Tibial nerve (tissue), 4 donors: ENCODE data around the gene SEMA3F. TPM values are rescaled to one million over a fixed set of nuclear protein-coding genes. Genes with fewer than 3 reads are reported as not detected.

Experiments
- DNase-seq, 2 donors: peaks; one replicate each; pipeline ENCODE4 v3.0.0-alpha.2; 2019; ENCODE audit warnings: low spot score in 2 of 2
- H3K27ac ChIP-seq, 4 donors: fragments of 200-600 bp; sonication (generic) in 3 of 4; one replicate each; pipeline ENCODE4 v1.5.1; 2017 to 2019; ENCODE audit warnings: mild to moderate bottlenecking in 1 of 4
- H3K27me3 ChIP-seq, 2 donors: fragments of 200-600 bp; sonication (generic) in 1 of 2; one replicate each; pipeline versions ENCODE4 v1.5.1 to v1.6.0; 2017 to 2019
- H3K36me3 ChIP-seq, 3 donors: fragments of 200-600 bp; sonication (generic); one replicate each; pipeline ENCODE4 v1.5.1; 2018 to 2019
- H3K4me1 ChIP-seq, 4 donors: fragments of 200-600 bp; sonication (generic) in 3 of 4; one replicate each; pipeline ENCODE4 v1.5.1; 2017 to 2019
- H3K4me3 ChIP-seq, 4 donors: fragments of 200-600 bp; sonication (generic) in 3 of 4; one replicate each; pipeline ENCODE4 v1.5.1; 2017 to 2019; ENCODE audit warnings: mild to moderate bottlenecking in 1 of 4, moderate library complexity in 1 of 4
- H3K9me3 ChIP-seq, 4 donors: fragments of 200-600 bp; sonication (generic) in 3 of 4; one replicate each; pipeline ENCODE4 v1.5.1; 2017 to 2019
- EP300 ChIP-seq, 2 donors: sonication (generic); formaldehyde crosslinking; IDR thresholded peaks; one replicate each; pipeline ENCODE4 v1.6.1; 2017; ENCODE audit warnings: antibody characterized with exemption in 2 of 2, mild to moderate bottlenecking in 1 of 2
- POLR2A ChIP-seq, 2 donors: fragments of 450-650 bp; IDR thresholded peaks; one replicate each; pipeline ENCODE4 v1.6.1; 2017; ENCODE audit warnings: antibody characterized with exemption in 2 of 2, mild to moderate bottlenecking in 2 of 2, moderate library complexity in 2 of 2
- WGBS, 2 donors: methylation state at CpG; one replicate each; pipeline ENCODE4 v1.1.5; 2018; 5-methylcytosine and 5-hydroxymethylcytosine counted together
- small RNA-seq: library from RNA; depleted of rRNA; stranded (forward); fragments of <200 nt; gene quantifications from one replicate; pipeline ENCODE3, GENCODE V24; 2016
- total RNA-seq, 4 donors: library from RNA; depleted of rRNA; stranded (reverse); fragments of >200 nt; gene quantifications; one replicate each; pipeline ENCODE4 v1.1.0, GENCODE V29; 2016
- TF ChIP-seq, protein P1 (sequence below), 5 experiments: fragments of 200-600 bp in 3 of 5; fragments of 450-650 bp in 2 of 5; sonication (generic) in 3 of 5; IDR thresholded peaks; one replicate each; pipeline ENCODE4 v1.5.1; 2016 to 2019; ENCODE audit warnings: antibody characterized with exemption in 5 of 5, mild to moderate bottlenecking in 3 of 5, moderate library complexity in 2 of 5

The SEMA3F gene
- total RNA-seq, 4 donors from 2014 or later, result 14.4 to 58.5 (median 17.4) TPM

- WGBS, 2 donors, result 5 to 20% methylated on average over 7 of the region's 7 CpGs
- no peaks in the 10 kb centered on the region for H3K9me3 ChIP-seq
- peak overlapping the region; percentile 75 to 96 (median 88) for H3K27ac ChIP-seq
- DNase-seq, result peak; percentile 72 to 74
- H3K4me1 ChIP-seq, result peaks cover 0 to 69% (median 64%) of the 10 kb centered on the region in 4 donors
- H3K4me3 ChIP-seq, result peak overlapping the region; percentile 77 to 91 (median 80)
- no peaks in the 10 kb centered on the region for H3K27me3 ChIP-seq
- TF ChIP-seq, protein P1, sequence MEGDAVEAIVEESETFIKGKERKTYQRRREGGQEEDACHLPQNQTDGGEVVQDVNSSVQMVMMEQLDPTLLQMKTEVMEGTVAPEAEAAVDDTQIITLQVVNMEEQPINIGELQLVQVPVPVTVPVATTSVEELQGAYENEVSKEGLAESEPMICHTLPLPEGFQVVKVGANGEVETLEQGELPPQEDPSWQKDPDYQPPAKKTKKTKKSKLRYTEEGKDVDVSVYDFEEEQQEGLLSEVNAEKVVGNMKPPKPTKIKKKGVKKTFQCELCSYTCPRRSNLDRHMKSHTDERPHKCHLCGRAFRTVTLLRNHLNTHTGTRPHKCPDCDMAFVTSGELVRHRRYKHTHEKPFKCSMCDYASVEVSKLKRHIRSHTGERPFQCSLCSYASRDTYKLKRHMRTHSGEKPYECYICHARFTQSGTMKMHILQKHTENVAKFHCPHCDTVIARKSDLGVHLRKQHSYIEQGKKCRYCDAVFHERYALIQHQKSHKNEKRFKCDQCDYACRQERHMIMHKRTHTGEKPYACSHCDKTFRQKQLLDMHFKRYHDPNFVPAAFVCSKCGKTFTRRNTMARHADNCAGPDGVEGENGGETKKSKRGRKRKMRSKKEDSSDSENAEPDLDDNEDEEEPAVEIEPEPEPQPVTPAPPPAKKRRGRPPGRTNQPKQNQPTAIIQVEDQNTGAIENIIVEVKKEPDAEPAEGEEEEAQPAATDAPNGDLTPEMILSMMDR (IDR thresholded peaks at IDR 0.05), result no peak
- TF ChIP-seq EP300 (IDR thresholded peaks at IDR 0.05), result peak in 1 of 2 donors; percentile 56
- TF ChIP-seq POLR2A (IDR thresholded peaks at IDR 0.05), result peak in 1 of 2 donors; percentile 26
- H3K36me3 ChIP-seq, result peaks cover 0 to 10% (median 0%) of the 10 kb centered on the region in 3 donors
Measured at GRCh38 chr3:50238549-50239026, 83.5 kb downstream of the SEMA3F start.

Small RNA genes within 50 kb of the gene (small RNA-seq; reads per million reads assigned to genes)
- gene MIR566 (not detected), gene MIR5787 (not detected)

Other genes with a start within 250 kb of the SEMA3F start
- 10 to 100 TPM in 3 of 4 donors, 1 to 10 TPM in 1; 6.9 to 18.8 (median 15.8) TPM for gene MON1A, start 225.5 kb upstream of the SEMA3F start, total RNA-seq
- gene RBM6, start 215.2 kb upstream of the SEMA3F start, total RNA-seq, result 100 to 1,000 TPM; 106 to 182 (median 158) TPM
- 100 to 1,000 TPM; 229 to 286 (median 260) TPM for gene RBM5, start 66.4 kb upstream of the SEMA3F start, total RNA-seq
- not detected for gene GNAT1, start 36.3 kb downstream of the SEMA3F start, total RNA-seq
- 1 to 10 TPM in 2 of 4 donors, under 1 TPM in 2; 0.21 to 8.1 (median 1.5) TPM for gene SLC38A3, start 49.9 kb downstream of the SEMA3F start, total RNA-seq
- 100 to 1,000 TPM; 201 to 265 (median 243) TPM for gene GNAI2, start 80.9 kb downstream of the SEMA3F start, total RNA-seq
- gene SEMA3B, start 113.8 kb downstream of the SEMA3F start, total RNA-seq, result 100 to 1,000 TPM; 251 to 334 (median 261) TPM
- 1 to 10 TPM; 2.0 to 3.1 (median 2.5) TPM for gene LSMEM2, start 123.8 kb downstream of the SEMA3F start, total RNA-seq
- gene IFRD2, start 137.1 kb downstream of the SEMA3F start, total RNA-seq, result 100 to 1,000 TPM in 1 of 4 donors, 10 to 100 TPM in 3; 42.0 to 129 (median 56.2) TPM
- 10 to 100 TPM in 1 of 4 donors, 1 to 10 TPM in 3; 1.2 to 17.9 (median 1.8) TPM for gene HYAL3, start 144.1 kb downstream of the SEMA3F start, total RNA-seq
- gene NAA80, start 144.1 kb downstream of the SEMA3F start, total RNA-seq, result 10 to 100 TPM; 12.6 to 24.3 (median 15.9) TPM
- gene HYAL1, start 148.2 kb downstream of the SEMA3F start, total RNA-seq, result 10 to 100 TPM; 16.5 to 26.5 (median 20.8) TPM
- gene HYAL2, start 167.4 kb downstream of the SEMA3F start, total RNA-seq, result 100 to 1,000 TPM in 2 of 4 donors, 10 to 100 TPM in 2; 86.9 to 169 (median 129) TPM
- 10 to 100 TPM; 19.0 to 31.9 (median 20.8) TPM for gene TUSC2, start 172.9 kb downstream of the SEMA3F start, total RNA-seq
- 10 to 100 TPM; 77.4 to 99.0 (median 82.6) TPM for gene RASSF1, start 185.5 kb downstream of the SEMA3F start, total RNA-seq
- gene ZMYND10, start 190.4 kb downstream of the SEMA3F start, total RNA-seq, result 1 to 10 TPM in 2 of 4 donors, under 1 TPM in 1, not detected in 1; 0.30 to 1.7 (median 1.3) TPM
- 10 to 100 TPM; 22.7 to 35.2 (median 27.2) TPM for gene NPRL2, start 195.5 kb downstream of the SEMA3F start, total RNA-seq
- 10 to 100 TPM; 16.2 to 21.6 (median 19.2) TPM for gene CYB561D2, start 195.5 kb downstream of the SEMA3F start, total RNA-seq
- 10 to 100 TPM; 56.7 to 72.4 (median 68.2) TPM for gene TMEM115, start 204.2 kb downstream of the SEMA3F start, total RNA-seq